Measurements from ENCODE around the gene FAM20A. TPM values are rescaled to one million over a fixed set of nuclear protein-coding genes. Genes with fewer than 3 reads are reported as not detected.

Gene FAM20A
- total RNA-seq, 1 donor from 2014 or later = 2.8 TPM

GRCh38 chr17:68491381-68492231, 109.6 kb downstream of the FAM20A start:
- no peak for DNase-seq

GRCh38 chr17:68489919-68490318, 111.2 kb downstream of the FAM20A start:
- no peak for DNase-seq

Other genes with a start within 250 kb of the FAM20A start
- 10.5 TPM for gene WIPI1, start 143.9 kb downstream of the FAM20A start, total RNA-seq
- 405 TPM for gene PRKAR1A, start 88.9 kb downstream of the FAM20A start, total RNA-seq

Measured in occipital lobe (tissue), 2 donors.